GM19023 (cell line): ENCODE measurements around the gene GPS1.

ENCODE experiments used
- ATAC-seq: cut with Tn5 transposase; IDR thresholded peaks from one replicate; pipeline ENCODE4 v1.9.1; 2021; ENCODE audit warnings: mild to moderate bottlenecking, moderate library complexity; ENCODE audit not compliant: unreplicated experiment

The GPS1 gene

DNA sequence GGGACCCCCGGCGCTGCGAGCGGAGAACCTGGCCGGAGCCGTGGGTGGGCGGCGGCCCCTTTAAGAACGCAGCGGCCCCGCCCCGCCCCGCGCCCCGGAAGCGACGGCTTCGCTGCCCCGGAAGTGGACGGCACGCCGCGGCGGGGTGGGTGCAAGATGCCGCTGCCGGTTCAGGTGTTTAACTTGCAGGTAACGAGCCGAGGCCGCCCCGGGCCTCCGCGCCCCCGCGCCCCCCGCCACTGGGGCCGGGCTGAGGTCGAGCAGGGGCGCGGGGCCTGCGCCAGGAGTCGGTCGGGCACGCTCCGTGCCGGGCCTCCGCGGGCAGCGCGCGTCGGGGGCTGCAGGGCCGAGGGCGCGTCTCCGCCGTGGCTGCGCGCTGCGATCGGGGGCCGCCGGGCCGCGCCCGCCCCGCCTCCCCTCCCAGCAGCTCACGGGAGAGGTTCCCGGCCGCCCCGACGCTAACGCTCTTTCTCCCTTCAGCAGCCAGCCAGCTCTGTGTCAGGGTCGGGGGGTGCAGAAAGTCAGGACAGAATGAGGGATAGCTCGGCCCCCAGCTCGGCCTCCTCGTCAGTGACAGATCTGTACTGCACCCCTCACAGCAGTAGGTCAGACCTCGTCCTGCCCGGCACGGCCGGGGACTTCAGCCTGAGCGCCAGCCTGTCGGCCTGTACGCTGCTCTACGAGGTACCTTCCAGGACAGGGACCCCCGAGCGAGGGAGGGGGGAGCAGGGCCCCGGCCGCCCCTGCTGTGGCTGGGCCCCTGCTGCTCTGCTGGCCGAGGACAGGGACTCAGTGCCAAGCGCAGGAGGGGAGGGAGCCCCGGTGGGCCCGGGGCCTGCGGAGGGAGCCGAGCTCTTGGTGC is at the start of gene GPS1, which contains the start of gene RFNG:
TSS of gene GPS1 (plus strand) at position 123 of the 862 bp plus-strand sequence. CDS start at position 157, 34 bp downstream.
TSS of gene RFNG (minus strand) at position 36 of the 862 bp plus-strand sequence. CDS start 45 bp downstream, outside the sequence.
- no peak for ATAC-seq

DNA sequence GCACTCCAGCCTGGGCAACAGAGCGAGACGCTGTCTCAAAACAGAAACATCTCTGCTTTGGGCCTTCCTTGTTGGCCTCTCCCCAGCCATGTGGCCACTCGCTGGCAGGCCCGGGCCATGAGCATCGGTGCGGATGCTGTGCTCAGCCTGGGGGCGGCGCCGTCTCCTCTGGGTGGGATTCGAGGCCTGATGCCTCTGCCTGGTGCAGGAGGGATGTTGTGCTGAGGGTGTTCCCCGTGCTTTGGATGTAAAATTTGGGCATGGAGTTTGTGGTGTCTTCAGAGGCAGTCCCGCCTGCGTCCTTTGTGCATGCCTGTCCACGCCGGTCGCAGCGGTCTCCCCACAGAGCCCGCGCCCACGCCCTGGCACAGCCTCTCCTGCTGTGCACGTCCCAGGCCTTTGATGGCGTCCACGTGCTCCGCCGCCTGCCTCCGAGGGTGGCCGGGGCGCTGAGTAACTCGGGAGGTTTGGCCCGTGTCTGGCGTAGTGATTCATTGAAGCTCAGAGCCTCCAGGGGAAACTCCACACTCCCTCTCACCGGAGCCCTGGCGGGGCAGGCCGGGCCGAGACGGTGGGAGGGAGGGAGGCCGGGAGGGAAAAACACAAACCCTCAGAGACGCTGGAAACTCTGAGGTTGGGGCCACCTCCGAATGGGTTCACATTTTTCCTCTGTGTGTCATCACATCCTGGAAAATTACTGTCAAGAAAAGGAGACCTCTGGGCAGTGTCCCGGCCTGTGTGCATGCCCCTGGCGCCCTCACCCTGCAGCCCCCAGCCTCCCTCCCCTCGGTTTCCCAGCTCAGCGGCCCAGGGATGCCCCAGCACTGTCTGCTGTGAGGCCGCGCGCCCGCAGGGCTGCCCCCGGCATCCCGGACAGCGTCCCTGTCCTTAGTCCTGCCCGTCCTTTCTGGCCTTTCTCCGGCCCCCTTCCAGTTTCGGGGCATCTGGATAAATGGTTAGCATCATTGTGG is 48.0 kb upstream of the GPS1 start:
- no peak for ATAC-seq

DNA sequence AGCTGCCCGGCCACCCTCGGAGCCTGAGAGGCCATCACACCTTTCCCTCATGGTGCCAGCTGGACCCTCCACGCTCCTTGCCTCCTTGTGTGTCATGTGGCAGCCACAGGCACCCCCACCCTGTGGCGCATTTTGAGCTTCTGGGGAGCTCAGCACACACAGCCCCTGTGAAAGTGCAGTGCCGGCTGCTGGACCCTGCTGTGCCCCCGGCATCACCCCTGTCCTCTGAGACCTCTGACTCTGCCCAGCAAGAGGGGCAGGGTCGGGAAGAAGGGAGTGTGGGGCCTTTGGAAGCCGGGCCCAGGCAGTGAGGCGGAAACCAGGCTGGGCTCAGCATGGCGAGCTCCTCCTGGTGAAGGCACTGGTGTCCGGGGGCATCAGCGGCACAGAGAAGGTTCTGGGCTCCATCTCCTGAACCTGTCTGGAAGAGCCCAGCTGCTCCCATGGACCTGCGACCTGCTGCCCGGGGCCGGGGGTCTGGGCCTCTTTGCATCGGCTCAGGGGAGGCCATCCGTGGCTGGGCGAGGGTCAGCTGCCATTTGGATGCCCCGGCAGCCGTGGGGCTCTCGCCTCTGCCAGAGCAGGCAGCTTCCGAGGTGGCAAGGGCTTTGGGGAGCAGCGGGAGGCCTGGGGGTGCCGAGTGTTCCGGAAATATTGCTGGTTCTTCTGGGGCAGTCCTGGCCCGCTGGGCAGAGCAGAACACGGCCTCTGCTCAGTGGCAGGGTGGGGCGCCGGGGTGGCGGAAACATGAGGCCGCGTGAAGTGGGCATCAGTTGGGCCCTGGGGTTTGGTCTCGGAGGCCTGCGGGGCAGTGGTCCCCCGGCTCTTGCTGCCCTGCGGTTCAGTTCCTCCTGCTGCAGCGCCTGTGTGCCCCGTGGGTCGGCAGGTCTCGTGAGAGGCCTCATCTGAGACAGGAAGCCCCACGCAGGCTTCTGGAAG is 46.9 kb upstream of the GPS1 start:
- ATAC-seq = no peak

DNA sequence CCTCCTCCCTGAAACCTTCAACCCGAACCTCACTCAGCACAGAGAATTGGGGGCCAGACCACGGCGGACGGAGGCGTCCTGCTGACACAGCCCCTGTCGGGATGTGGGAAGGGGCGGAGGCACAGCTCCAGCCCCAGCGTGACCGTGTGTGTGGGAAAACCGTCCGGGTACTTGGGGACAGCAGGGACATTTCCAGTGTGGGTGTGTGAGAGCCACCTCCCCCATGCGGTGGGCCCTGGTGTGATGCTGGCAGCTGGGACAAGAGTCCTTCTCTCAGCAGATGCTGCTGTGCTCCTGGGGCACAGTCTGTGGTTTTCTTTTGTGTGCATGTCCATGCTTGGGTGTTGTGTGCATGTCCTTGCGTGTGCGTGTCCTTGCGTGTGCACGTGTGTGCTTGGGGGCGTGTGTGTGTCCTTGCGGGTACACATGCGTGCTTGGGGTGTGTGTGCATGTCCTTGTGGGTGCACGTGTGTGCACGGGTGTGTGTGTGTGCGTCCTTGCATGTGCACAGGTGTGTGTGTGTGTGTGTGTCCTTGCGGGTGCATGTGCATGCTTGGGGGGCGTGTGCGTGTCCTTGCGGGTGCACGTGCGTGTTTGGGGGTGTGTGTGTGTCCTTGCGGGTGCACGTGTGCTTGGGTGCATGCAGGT is 45.9 kb upstream of the GPS1 start:
- ATAC-seq = no peak

DNA sequence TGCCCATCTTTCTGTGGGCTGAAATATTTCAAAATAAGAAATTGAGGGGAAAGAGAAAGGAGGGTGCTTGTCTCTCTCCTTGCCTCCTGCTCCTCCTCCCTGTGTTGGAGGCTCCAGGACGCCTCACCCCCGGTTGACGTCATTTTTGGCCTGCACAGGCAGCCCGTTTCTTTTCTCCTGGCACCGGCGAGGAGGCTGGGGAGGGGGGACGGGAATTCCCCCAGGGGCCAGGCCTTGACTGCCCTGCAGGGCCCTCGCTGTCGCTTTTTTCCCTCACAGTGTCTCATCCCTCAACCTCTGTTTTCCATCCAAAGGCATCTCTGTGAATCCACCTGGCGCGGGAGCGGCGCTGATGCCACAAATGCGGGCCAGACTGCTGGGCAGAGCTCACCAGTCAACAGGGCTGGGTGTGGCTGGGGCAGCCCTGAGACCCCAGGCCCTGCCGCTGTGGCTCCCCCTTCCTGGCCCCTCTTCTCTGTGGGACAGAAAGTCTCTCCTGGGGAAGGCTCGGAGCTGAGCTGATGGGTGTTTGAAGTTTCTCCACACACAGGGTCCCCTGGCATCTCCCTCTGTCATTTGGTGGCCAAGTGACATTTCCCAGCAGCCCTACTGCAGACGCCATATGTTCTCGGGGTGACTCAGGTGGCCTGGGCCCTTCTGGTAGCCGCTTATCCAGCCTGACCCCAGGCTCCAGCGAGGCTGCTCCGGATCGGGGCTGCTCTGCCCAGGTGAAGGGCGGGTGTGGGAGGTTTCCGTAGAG is 45.0 kb upstream of the GPS1 start:
- no peak for ATAC-seq

DNA sequence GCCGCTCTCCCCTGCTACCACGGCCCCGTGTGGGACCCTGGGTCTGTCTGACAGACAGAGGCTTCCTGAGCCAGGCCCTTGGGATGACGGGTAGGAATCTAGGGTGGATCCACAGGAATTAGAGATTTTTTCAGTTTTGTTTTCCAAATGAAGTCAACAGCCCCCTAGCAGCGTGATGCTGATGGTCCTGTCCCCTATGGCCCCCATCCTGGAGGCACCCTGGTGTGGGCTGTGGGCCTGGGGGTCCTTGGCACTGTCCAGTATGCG is 44.5 kb upstream of the GPS1 start:
- ATAC-seq = no peak

DNA sequence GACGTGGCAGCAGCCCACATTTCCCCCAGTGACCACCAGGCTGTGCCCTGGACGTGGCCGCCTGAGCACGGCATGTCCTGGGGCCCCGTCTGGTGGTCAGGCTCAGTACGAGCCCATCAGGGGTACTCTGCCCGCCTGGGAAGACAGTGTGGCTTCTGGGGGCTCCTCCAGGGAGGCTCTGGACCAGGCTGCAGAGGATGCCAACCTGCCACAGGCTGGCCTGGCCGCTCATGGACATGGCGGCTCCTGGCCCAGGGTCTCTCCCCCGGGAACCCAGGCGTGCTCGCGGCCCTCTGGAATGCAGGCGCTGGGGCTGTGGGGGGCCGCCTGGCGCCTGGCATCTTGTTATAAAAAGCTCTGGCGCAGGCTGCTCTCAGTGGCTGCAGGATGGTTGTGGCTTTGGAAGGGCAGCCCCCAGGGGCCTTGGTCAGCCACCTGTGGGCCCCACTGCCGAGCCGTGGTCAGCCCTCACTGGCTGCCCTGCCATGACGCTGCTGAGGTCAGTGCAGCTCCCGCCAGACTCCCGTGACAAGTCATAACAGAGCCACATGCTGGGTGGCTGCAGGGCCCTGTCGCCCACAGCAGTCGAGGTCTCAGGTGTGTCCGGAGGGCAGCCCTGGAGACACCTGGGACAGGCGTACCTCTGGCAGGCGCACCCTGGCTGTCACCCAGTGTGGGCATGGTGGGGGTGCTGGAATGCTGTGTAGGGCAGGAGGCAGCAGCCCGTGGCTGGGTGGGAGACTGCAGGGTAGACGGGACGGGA is 44.0 kb upstream of the GPS1 start:
- ATAC-seq = no peak

DNA sequence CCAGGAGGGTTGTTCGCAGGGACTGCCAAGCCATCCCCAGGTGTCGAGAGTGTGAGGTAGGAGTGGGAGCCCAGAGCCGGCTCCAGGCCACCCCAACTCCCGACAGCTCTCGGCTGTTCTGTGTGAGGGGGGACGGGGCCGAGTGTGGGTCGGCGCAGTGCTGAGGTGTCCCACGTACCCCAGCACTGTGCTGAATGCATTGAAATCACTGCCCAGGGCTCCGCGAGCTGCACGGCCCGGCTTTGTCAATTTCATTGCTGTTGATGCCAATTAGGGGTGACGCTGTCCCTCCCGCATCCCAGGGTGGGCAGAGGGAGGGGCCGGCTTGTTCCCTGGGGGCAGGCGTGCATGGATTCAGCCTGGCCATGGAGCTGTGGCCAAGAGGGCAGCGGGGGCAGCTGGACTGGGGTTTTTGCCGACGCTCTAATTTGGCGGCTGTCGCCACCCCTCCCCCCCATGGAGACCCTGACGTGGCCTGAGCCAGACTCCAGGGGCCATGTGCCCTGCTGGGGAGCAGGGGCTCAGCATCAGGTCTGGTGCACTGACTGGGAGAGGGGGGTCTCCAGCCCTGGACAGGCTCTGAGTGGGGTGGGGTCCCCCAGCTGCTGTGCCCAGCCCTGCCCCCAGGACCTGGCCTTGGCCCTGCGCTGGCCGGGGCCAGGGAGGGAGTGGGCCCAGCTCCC is 43.3 kb upstream of the GPS1 start:
- no peak for ATAC-seq

DNA sequence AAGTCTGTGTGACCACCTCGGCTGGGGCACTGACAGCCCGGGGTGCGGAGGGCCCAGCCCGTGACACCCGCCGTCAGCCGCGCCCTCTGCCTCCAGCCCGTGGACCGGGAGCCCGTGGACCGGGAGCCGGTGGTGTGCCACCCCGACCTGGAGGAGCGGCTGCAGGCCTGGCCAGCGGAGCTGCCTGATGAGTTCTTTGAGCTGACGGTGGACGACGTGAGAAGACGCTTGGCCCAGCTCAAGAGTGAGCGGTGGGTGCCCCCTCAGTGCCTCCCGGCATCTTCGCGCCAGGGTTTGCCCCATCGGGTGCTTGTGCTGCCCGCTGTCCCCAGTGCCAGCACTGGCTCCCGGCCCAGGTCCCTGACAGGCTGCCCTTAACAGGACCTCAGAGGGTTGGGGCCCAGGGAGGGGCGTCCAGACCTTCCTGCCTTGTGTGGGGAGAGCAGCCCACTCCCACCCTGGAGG is 42.7 kb upstream of the GPS1 start:
- ATAC-seq = no peak

DNA sequence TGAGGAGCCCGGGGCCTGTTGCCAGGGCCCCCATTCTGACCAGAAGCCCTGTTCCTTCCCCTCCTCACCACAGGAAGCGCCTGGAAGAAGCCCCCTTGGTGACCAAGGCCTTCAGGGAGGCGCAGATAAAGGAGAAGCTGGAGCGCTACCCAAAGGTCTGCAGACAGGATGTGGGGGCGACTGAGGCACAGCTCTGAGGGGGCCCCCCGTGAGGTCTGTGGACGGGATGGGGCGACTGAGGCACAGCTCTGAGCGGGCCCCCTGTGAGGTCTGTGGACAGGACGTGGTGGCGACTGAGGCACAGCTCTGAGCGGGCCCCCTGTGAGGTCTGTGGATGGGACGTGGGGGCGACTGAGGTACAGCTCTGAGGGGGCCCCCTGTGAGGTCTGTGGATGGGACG is 42.3 kb upstream of the GPS1 start:
- no peak for ATAC-seq

DNA sequence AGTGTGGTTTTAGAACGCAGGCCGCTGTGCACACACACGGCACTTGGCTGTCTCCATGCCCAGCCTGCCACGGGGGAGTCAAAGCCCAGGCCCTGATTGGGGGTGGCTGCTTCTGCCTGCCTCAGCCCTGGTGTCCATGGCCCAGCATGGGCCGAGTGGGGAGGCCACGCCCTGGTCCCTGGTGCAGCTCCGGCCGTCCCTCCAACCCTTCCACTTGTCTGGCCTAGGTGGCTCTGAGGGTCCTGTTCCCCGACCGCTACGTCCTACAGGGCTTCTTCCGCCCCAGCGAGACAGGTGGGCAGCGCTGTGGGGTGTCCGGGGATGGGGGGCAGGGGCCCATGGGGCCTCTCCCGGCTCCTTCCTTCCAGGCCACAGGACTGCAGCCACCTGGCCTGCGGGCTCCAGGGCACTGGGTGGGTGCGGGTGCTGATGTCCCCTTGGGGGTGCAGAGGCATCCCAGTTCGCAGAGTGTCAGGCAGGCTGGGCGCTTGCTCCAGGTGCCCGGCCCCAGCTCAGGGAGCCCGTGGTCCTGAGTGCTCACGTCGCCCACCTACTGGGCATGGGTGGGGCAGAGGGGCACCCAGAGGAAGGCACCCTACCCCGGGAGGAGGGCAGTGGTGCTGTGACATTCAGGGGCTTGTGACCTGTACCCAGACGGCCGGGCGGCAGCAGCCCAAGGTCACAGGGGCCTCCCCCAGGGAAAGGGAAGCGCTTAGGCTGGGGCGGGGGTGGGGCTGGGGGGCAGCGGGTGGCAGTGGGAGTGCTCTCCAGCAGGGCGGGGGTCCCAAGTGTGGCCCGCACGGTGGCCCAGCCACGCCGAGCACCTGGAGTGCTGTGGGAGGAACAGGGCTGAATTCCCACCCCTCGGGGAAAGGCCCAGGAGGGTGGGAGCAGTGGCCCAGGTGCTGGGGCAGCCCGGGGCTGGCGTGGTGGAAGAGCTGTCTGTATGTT is 40.8 kb upstream of the GPS1 start:
- ATAC-seq = no peak

DNA sequence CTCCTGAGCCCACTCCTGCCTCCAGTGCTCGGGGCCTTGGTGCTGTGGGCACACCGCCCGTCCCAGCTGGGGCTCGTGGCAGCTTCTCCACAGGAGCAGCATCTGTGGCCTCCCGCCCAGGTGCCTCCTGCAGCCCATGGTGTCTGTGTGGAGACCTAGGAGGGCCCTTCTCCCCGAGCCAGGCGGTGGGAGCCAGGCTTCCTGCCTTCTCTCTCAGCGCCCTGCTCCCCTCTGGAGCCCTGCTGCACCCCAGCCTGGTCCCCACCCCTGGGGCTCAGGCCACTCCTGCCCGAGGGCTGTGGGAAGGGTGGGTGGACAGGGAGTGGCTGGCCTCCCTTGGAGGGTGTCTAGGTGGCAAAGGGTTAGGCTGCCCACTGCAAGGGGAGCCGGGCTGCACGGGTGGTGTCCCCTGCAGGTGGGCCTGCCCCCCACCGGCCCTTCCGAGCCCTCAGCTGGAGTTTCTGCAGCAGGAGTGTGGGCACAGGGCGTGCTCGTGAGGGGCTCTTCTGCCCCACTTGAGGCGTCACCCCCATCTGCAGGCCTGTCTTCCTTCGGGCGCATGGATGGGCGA is 40.0 kb upstream of the GPS1 start:
- ATAC-seq = no peak

DNA sequence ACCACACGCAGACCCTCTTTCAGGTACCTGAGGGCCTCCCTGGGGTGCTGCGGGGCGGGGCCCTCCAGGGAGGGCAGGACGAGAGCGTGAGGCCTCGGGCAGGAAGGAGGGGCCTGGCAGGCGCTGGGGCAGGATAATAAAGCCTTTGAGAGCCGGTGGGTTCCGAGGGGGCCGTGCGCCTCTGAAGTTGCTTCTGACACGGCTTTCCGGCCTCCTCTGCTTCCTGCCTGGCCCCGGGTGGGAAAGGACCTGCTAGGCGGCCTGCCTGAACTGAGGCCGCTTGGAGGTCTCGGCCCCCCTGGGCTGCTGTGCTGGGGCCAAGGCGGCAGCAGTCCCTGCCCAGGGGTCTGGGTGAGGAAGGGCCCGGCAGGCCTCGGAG is 39.4 kb upstream of the GPS1 start:
- no peak for ATAC-seq

DNA sequence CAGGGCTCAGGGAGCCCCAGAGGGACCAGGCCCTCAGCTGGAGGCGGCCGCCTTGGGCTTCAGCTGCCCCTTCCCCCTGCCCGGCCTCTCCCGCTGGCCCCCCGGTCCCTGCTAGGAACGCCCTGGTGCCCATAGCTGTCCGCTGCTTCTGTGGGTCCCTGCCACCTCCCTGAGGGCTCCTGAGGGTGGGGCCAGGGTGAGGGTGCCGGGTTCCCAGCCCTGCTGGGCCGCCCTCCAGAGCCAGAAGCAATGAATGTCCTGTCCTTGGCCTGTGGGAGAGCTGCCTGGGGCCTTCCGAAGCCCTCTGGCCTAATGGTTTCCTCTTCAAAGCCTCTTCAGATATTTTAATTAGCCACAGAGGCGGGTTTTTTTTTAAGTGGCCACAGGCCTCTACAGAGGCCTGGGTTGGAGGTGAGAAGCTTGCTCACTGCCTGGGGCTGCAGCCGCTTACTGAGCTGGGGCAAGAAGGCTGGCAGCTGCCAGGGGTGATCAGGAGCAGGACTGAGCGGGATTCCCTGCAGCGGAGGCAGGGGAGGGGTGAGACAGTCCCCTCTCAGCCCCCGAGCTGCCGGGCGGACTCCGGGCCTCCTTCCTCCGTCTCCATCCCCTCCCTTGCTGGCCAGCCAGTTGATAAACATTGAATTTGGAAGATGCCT is 38.9 kb upstream of the GPS1 start:
- no peak for ATAC-seq

DNA sequence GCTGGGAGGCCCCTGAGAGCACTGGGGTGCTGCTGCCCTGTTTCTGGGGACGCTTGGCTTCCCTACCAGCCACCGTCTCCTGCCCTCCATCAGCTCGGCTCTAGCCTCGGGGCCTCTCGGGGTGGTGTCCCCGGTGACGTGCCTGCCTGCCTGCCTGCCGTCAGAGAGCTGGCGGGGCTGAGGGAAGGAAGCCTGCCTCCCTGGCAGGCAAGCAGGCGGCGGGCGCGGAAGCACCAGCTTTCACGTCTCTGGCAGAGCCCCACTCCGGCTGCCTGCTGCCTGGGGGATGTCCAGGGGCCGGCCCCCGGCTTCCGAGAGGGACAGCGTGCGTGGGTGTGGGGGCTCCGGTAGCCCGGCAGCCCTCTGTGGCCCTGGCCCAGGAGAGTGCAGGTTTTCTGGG is 38.4 kb upstream of the GPS1 start:
- ATAC-seq = no peak

DNA sequence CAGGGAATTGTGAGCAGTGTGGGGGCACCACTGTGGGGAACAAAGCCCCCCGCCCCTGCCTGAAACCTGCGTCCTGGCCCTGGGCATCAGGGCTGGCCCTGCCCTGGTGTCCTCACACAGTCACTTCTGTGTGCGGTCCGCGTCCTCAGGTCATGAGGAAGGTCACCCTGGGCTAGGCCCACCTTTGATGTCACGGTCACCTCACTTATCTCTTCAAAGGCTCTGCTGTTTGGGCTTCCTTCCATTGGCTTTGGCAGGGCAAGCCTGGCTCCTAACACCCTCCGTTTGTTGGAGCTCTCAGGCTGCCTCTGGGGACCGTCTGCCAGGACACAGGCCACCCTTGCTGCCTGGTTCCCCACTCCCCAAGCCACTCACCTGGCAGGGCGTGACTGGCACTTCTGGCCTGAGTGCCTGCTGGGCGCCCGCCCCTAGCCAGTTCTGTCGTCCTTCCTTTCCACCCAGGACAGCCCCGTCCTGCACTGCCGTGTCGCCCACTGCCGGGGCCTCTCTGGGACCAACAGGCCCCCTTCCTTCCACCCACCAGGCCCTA is 37.9 kb upstream of the GPS1 start:
- no peak for ATAC-seq
